Glomerular visceral epithelial cell (primary cell): ENCODE results near the gene SERPINB12.

ENCODE experiments used
- DNase-seq: peaks from one replicate; pipeline ENCODE4 v3.0.0-alpha.2; 2016; ENCODE audit errors: extremely low spot score

SERPINB12 gene

GRCh38 chr18:63603355-63603754 is 61.2 kb downstream of the SERPINB12 start:
- DNase-seq: no peak

GRCh38 chr18:63603772-63604171 is 61.6 kb downstream of the SERPINB12 start:
- DNase-seq: no peak

- peak; percentile 7 for DNase-seq
These were observed 62.8 kb downstream of the SERPINB12 start for GRCh38 chr18:63604791-63605567.

GRCh38 chr18:63606526-63606925 is 64.4 kb downstream of the SERPINB12 start:
- no peak for DNase-seq

DNA sequence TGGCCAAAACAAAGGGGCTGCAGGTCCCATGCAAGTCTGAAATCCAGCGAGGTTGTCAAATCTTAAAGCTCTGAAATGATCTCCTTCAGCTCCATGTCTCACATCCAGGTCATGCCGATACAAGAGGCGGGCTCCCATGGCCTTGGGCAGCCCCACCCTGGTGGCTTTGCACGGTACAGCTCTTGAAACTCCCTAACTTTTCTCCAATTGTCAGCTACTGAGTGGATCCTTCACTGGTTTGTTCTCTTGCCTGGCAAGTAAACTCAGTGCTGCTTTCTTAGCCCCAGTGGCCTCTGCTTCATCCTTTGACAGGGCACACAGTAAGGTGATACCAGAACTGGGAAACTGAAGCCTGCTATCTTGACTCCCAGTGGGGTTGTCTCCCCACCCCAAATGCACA is 71.3 kb downstream of the SERPINB12 start:
- DNase-seq: no peak

- DNase-seq: no peak
These were observed 75.1 kb downstream of the SERPINB12 start for GRCh38 chr18:63617049-63617914.

GRCh38 chr18:63617915-63618234 is 75.7 kb downstream of the SERPINB12 start:
- no peak for DNase-seq
